Mesothelial cell of epicardium (in vitro differentiated cells): Measurements from ENCODE around the gene RERE. TPM values are rescaled to one million over a fixed set of nuclear protein-coding genes. Genes with fewer than 3 reads are reported as not detected.

Experiments
- DNase-seq, 2 experiments: peaks; one replicate each; pipeline ENCODE4 v3.0.0; 2021; ENCODE audit warnings: low spot score in 2 of 2; ENCODE audit not compliant: unreplicated experiment in 2 of 2
- H3K27ac Mint-ChIP-seq: 2 replicates; pipeline ENCODE4 v1.8.0; 2021; ENCODE audit warnings: mixed read lengths
- H3K27me3 Mint-ChIP-seq: 2 replicates; pipeline ENCODE4 v1.8.0; 2021; ENCODE audit warnings: low read depth, mixed read lengths
- H3K36me3 Mint-ChIP-seq: 2 replicates; pipeline ENCODE4 v1.8.0; 2021; ENCODE audit warnings: mixed read lengths
- H3K4me1 Mint-ChIP-seq: 2 replicates; pipeline ENCODE4 v1.8.0; 2021; ENCODE audit warnings: mixed read lengths
- H3K4me3 Mint-ChIP-seq: 2 replicates; pipeline ENCODE4 v1.8.0; 2021; ENCODE audit warnings: mild to moderate bottlenecking, moderate library complexity, mixed read lengths
- H3K9me3 Mint-ChIP-seq: 2 replicates; pipeline ENCODE4 v1.8.0; 2021; ENCODE audit warnings: mixed read lengths
- total RNA-seq: library from RNA; stranded (reverse); gene quantifications from 3 replicates; pipeline ENCODE4 v1.2.1, GENCODE V29; 2021
- TF ChIP-seq, protein P1 (sequence below): fragments of 200-600 bp; sonication (generic); IDR thresholded peaks from one replicate; pipeline ENCODE4 v1.5.0; 2021; ENCODE audit warnings: antibody characterized with exemption; ENCODE audit not compliant: unreplicated experiment

The RERE gene
- total RNA-seq, 1 donor from 2014 or later = 187 TPM

GRCh38 chr1:8706291-8706690, 111.1 kb downstream of the RERE start:
- H3K27ac Mint-ChIP-seq = peak overlapping the region; percentile 80
- no peak overlapping the region for H3K4me3 Mint-ChIP-seq
- H3K9me3 Mint-ChIP-seq = peaks cover 3% of the 10 kb centered on the region
- peaks cover 2% of the 10 kb centered on the region for H3K36me3 Mint-ChIP-seq
- no peaks in the 10 kb centered on the region for H3K27me3 Mint-ChIP-seq
- TF ChIP-seq, protein P1, sequence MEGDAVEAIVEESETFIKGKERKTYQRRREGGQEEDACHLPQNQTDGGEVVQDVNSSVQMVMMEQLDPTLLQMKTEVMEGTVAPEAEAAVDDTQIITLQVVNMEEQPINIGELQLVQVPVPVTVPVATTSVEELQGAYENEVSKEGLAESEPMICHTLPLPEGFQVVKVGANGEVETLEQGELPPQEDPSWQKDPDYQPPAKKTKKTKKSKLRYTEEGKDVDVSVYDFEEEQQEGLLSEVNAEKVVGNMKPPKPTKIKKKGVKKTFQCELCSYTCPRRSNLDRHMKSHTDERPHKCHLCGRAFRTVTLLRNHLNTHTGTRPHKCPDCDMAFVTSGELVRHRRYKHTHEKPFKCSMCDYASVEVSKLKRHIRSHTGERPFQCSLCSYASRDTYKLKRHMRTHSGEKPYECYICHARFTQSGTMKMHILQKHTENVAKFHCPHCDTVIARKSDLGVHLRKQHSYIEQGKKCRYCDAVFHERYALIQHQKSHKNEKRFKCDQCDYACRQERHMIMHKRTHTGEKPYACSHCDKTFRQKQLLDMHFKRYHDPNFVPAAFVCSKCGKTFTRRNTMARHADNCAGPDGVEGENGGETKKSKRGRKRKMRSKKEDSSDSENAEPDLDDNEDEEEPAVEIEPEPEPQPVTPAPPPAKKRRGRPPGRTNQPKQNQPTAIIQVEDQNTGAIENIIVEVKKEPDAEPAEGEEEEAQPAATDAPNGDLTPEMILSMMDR = no peak
- peaks cover 57% of the 10 kb centered on the region for H3K4me1 Mint-ChIP-seq
- DNase-seq = no peak

DNA sequence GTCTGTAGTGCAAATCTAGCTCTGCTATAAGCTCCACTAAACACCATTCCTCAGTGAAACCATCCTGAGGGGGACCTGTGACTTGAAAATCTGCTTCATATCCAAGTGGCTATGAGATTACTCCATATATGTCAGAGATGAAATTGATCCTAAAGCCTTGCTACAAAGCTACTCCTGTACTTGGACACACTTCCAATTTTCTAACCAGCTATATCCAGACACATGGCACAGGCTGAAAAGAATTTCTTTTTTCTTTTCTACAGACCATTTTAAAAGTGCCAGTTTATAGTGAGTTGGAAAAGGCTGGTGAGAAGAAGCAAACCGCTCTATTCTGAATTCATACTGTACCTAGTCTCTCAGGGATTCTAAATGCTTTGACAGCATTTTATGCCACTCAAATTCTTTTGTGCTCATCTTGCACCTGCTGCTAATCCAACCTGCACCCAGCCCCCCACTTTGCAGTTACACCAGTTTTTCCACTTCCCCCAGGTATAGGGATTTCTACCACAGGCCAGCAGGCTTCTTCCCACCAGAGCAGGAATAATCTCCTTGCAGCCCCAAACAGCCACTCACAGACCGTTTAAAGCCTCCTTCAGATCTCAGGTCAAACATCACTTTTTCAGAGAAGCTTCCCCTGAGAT, 112.5 kb downstream of the RERE start:
- TF ChIP-seq, protein P1 = no peak
- no peak overlapping the region for H3K4me3 Mint-ChIP-seq
- peaks cover 2% of the 10 kb centered on the region for H3K36me3 Mint-ChIP-seq
- peak overlapping the region; percentile 78 for H3K27ac Mint-ChIP-seq
- H3K27me3 Mint-ChIP-seq = no peaks in the 10 kb centered on the region
- H3K9me3 Mint-ChIP-seq = peaks cover 3% of the 10 kb centered on the region
- H3K4me1 Mint-ChIP-seq = peaks cover 64% of the 10 kb centered on the region
- no peak for DNase-seq

DNA sequence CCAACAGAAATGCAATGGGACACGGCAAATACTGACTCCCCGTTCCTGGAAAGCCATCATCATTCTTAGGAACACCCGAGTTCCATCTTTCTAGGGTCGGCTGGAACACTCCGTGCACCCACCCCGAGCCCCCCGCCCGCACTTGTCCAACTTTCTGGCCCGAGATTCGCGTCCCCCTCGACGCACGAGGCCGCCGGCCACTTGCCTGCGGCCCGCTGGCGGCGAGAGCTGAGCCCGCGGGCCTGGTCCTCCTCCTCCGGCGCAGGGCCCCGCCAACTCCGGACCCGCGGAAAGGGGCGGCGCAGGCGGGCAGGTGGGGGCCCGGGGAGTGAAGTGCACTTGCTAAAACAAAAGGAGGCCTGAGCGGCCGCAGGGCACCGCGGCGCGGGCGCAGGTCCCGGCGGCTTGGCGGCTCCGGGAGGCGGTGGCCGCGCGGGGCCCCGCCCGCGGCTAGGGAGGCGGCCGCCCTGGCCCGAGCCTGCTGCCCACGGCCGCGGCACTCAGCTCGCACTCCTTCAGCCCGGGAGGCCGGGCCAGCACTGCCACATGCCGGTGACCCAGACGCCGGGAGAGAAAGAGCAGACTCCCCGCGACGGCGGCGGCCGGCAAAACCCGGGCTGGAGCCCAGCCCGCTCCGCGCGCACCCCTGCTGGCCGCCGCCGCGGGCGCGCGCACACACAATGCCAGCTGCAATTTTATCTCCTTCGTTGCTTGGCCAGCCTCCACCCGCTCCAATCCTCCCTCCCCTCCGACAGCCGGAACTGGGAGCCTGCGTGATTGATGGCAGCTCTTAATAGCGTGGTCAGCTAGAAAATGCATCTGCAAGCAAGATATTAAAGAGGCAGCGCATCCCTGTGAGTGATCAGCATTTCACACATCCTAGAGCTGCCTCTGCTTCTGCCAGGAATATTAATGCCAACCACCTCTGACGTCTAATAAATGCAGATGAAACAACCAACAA, 114.3 kb downstream of the RERE start:
- DNase-seq = peak; percentile 73 to 86
- TF ChIP-seq, protein P1 = no peak
- Mint-ChIP-seq H3K27me3 (no peaks in the 10 kb centered on the region), H3K36me3 (no peaks in the 10 kb centered on the region), H3K4me1 (peaks cover 71% of the 10 kb centered on the region), H3K27ac (peak overlapping the region; percentile 85), H3K9me3 (no peaks in the 10 kb centered on the region), H3K4me3 (peak overlapping the region; percentile 79)

- TF ChIP-seq, protein P1 = no peak
- H3K4me1 Mint-ChIP-seq = peaks cover 69% of the 10 kb centered on the region
- peak overlapping the region; percentile 93 for H3K27ac Mint-ChIP-seq
- H3K27me3 Mint-ChIP-seq = no peaks in the 10 kb centered on the region
- no peaks in the 10 kb centered on the region for H3K9me3 Mint-ChIP-seq
- no peaks in the 10 kb centered on the region for H3K36me3 Mint-ChIP-seq
- DNase-seq = no peak
- H3K4me3 Mint-ChIP-seq = peak overlapping the region; percentile 79
These were observed 115.0 kb downstream of the RERE start for GRCh38 chr1:8702472-8702849.

DNA sequence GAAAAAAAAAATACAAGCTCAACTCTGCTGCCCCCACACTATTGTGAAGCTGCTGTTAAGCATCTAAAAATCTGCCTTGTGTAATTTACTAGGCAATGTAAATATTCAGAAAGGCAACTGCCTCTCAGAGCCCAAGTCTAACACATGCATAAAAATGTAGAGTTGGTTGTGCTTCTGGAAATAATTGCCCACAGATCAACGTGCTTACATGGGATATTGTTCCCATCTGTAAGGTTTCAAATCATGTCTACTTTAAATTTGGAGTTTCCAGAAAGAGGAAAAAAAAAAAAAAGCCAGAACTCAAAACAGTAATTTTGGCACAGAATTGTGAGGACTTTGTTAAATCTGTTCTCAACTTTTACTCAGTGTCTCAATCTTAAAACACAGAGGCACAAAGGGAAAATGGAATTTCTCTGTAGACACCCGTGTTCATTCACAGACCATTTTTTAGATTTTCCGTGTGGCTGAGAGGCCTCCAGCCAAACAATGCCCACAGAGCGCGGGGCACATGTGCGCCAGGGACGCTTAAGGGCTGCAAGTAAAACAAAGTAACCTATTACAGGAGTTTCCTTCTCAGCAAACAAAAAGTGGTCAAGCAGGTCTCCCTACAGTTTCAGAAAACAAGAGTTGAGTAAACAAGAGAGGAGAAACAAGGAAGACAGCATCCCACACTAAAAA, 115.5 kb downstream of the RERE start:
- no peaks in the 10 kb centered on the region for H3K9me3 Mint-ChIP-seq
- DNase-seq = no peak
- H3K36me3 Mint-ChIP-seq = no peaks in the 10 kb centered on the region
- peaks cover 64% of the 10 kb centered on the region for H3K4me1 Mint-ChIP-seq
- H3K27ac Mint-ChIP-seq = peak overlapping the region; percentile 93
- TF ChIP-seq, protein P1 = no peak
- no peaks in the 10 kb centered on the region for H3K27me3 Mint-ChIP-seq
- peak overlapping the region; percentile 79 for H3K4me3 Mint-ChIP-seq
